Dermis blood vessel endothelial cell (primary cell): ENCODE results near the gene DSCAM. TPM values are rescaled to one million over a fixed set of nuclear protein-coding genes. Genes with fewer than 3 reads are reported as not detected.

Source experiments
- DNase-seq: peaks from one replicate; pipeline ENCODE4 v3.0.0; 2010
- total RNA-seq: library from RNA; depleted of rRNA; stranded (reverse); fragments of >200 nt; gene quantifications from 2 replicates; pipeline ENCODE4 v1.2.3, GENCODE V29; 2014

Gene DSCAM
- total RNA-seq, 1 donor from 2014 or later = under 0.01 TPM

DNA sequence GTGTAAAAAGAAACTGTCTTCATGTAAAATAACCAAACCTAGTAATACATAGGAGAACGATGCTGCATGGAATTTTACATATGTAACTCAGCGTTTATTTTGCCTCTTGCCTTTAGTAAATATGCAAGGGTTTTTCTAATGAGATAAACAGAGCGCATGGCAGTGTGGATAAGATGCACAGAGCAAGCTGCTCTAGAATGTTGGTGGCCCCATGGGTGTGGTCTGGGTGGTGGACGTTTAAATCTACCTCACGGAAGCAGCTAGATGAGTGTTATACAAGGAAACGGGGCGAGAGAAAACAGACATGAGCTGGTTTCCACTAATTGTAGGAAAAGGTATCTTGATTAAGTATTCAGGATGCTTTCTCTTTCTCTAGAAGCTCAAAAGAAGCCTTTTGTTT lies 205.9 kb downstream of the DSCAM start:
- DNase-seq = no peak

DNA sequence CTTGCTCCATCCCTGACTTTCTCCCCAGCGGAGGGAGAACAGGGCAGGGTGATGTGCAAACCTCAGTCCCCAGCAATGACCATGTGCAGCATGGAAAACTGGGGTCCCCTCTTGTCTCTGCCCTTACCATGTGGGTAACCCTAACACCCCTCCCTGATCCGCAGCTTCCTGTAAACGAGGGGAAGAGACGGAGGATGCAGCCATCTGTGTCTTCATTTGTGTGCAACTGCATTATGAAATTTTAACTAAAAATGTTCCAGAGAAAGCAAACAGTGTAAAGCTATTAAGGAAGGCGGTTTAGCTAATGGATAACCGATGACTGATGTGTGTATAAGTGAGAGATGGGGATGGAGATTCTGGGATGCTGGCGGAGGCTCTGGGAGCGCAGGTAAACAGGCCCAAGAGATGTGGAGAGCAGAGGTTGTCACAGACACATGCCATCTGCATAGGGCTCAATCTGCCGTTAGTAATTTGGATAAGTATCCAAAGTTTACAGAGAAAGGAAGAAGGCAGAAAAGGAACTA lies 206.6 kb downstream of the DSCAM start:
- no peak for DNase-seq

DNA sequence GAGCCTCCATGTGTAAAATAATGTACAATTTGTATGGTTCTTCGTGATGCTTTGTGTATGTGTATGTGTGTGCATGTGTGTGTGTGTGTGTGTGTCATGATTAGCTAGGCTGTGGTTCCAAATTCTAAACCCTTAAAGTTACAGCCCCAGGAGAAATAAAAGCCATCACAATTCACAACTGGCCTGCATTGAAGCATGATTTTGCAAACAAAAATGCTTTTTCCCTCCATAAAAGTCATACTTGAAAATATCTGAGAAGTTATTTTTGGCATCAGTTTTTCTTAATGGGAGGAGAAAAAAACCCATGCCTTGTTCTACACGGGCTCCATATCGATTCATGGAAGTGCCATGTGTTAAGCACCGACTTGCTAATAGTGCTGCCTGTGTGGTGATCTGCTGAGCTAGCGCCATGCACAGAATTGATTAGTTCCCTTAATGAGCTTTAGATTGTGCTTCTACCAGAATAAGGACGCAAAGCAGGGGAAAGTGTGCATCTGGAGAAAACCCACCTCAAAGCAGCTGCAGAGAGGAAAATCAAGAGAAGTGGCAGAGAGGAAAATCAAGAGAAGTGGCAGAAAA lies 207.3 kb downstream of the DSCAM start:
- no peak for DNase-seq

DNA sequence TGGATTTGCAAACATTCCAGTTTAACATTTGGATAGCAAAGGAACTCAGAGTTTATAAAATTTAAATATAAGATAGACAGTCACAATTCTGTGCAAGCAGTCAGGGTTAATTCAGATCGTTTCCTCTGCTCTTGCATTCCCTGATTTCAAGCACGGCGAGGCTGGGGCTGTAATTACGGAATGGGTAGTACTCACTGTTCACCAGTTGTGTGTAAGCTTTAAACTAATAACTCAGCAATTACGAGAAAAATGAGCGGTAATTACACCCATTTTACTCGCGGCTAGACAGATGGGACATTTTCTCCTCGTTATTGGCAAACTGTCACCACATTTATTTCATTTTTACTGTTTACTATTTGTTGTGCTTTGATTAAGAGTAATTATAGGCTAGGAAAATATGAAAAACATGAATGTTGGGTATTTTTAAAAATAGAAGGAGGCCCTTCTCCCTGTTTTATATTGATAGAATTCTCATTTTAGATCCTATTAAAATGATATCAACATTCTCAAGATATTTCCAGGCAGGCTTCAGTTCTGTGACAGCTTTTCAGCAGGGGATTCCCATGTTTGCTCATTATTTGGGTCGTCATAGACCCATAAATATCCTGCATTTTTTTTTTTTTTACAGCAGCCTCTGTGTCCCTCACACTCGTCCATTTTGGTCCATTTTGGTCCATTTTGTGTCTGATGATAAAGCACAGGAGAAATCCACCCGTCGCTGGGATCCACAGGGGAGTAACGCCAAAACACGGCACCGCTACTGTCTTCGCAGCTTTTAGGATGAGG lies 208.3 kb downstream of the DSCAM start:
- no peak for DNase-seq

DNA sequence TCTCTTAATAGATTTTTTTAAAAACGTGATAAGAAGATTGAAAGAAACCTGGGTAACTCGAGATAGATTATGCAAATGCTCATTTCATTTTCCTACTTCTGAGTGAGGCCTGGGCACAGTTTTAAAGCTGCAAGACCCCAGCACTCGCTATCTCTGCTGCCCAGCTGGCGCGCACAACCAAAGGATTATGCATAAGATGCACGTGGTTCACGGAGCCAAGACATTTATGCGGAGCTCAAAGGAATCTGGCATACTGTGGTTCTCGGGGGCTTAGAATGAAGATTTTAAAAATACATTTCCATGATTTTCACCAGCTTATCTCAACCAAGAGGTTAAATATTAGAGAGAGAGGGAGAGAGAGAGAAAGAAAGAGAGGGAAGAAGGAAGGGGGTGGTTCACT lies 210.9 kb downstream of the DSCAM start:
- DNase-seq = no peak

DNA sequence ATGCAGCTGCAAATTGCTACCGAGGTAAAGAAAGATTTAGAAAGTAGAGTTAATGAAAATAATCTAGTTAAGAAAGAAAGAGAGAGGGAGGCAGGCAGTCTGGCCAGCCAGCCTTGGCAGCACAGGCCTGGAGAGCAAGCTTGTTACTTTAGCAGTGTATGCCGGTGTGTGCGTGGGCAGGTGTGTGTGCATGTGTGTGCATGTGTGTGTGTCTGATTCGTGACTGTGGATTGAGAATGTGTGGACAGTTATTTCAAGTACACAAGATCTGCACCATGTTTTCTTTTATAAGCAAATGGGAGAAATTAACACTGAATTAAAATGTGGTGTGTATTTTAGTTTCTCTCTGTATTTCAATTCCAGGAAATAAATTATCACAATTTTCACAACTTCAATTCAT lies 211.6 kb downstream of the DSCAM start:
- no peak for DNase-seq

DNA sequence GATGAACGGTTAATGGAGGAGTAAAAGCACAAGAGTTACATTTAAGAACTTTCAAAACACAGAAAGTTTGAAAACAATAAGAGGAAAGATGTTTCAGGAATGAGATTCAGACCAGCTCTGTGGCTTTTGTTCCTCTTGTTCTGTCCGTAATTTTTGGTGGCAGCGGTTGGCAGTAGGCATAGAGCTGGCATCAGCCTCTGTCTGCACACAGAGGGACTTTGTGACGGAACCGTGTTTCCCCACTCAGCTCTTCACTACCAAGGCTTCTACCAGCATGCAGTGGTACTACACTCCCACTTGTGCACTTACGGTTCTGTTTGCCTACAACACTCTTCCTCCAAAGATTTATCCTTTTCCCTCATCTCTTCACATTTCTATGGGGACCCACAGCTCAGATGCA lies 212.8 kb downstream of the DSCAM start:
- DNase-seq = no peak

DNA sequence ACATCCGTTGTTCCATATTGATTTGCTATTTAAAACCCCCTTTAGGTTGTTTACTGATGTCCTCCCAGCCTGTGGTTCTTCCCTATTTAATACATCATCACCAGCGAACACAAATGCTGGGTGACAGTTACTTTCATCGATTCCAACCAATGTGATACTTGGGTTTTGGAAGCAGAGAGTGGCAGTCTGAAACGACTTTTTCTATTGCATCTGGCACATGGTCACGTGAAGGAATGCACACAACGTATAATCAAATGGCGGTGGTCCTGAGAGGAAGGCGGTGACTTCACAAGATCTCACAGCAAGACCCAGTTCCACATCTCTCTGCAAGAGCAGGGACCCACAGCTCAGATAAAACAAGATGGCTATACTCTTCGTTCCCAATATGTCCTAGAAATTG lies 213.9 kb downstream of the DSCAM start:
- DNase-seq = no peak

DNA sequence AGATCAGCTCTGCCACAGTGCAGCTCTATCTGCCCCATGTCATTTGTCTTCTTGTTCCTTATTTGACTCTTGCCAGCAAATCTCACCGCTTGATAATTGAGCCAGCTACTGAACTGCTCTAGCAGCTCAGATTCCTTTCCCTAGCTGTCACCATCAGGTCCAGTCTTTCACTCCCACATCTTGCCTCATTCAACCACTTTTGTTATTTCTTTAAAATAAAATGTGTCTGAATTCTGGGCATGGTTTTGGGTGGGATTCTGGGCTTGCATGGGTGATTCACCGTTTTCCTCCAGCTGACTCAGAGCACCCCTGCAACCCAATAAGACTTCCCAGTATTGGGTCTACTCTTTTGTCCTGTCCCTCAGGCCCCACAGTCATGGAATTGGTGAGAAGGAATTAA lies 215.7 kb downstream of the DSCAM start:
- DNase-seq = no peak

DNA sequence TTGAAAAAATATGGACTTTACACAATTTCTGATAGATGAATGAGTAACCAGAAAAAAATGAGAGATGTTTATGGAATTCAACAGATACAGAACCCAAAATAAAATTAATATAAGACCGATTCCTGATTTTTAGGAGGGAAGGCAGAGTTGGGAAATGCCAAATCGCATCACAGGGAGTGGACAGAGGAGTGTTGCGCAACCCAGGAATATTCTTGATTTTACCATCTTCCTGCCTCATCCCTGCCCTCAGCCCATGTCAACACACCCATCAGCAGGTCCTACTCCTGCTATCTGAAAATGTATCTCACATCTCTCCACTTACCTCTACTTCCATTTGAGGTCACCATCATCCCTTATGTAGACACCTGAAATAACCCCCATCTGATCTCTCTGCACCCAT lies 221.0 kb downstream of the DSCAM start:
- DNase-seq = no peak

DNA sequence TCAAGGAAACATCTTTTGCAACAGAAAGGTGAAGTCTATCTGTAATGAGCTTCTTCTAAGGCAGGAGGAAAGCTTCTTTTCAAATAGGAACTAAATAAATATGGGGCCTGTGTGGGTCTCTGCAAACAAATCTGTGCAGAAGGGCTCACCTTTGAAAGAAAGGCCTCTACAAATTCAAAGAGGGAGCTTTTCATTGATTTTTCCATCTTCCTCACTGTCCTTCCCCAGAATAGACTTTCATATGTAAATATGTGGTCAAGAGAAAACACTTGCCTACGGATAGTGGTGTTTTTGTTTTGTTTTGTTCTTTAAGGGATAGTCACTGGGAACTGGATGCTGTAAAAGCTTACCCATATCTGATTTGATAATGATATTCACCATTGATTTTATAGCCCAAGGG lies 223.4 kb downstream of the DSCAM start:
- no peak for DNase-seq

DNA sequence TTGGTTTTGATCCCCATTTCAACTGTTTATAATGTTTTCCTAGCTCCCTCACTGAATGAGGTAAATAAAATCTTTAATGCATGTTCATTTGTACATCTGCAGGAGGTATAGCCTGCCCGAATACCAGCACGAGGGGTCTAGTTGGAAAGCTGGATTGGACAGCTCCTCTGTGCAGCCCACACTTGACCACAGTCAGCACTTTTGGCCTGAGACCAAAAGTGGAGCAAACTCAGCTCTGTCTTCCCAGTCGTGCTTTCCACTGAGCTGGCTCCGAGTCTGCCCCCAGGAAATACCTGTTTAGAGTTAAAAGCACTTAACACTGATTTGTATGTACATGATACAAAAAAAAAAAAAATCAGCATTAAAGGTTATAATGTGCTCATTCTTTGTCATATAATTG lies 224.4 kb downstream of the DSCAM start:
- DNase-seq = no peak

DNA sequence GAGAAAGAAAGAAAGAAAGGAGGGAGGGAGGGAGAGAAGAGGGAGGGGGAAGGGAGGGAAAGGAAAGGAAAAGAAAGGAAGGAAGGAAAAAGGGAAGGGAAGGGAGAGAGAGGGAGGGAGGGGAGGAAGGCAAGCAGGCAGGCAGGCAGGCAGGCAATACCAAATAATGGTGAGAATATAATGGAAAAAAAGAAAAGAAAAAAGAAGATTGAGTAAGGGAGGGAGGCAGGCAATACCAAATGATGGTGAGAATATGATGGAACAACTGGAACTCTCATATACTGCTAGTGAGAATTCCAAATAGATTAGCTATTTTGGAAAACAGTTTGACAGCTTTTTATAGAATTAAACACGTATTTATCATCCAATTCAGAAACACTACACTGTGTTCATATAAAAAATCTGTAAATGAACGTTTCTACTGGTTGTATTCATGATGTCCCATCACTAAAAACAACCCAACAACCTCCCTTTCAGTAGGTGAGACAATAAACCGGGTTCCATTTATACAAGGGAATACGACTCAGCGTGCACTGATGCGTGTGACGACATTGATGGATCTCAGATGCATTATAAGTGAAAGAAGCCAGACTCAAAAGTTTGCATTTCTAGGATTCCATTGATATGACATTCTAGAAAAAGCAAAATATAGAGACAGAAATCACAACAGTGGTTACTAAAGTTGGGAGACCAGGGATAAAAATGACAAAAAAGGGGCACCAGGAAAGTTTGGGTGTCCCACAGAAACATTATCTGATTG lies 226.4 kb downstream of the DSCAM start:
- DNase-seq = no peak

DNA sequence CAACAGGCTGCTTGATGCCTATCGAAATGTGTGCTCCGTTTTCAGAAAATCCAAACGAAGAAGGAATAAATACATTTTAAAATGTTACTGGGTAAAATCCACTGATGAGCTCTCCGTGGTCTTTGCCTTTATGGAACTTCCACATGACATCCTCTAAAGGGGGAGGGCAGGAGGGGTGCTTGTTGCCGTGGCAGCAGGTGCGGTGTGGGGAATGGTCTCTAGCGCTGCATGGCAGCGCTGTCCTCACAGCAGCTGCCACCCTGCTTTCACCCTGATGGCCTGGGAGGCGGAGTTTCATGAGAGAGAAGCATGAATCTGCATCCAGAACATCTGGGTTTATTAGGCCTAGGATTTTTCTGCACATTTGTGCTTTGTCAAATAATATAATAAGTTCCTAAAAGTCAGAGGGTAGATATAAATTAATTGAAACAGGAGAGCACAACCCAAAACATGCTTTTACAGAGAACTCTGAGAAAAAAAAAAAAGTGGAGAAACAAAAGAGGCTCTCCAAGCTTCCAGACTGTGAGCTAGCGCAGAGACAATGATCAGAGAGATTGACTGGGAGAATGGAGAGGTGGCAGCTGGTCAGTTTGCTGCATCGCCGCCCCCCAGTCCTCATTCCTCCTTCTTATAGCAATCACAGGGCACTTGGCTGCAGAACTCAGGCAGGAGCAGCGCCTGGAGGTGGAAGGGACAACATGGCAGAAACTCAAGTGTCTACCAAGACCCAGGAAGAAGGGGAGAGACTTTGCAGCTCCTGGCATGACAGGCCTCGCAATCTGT lies 228.6 kb downstream of the DSCAM start:
- DNase-seq = no peak

DNA sequence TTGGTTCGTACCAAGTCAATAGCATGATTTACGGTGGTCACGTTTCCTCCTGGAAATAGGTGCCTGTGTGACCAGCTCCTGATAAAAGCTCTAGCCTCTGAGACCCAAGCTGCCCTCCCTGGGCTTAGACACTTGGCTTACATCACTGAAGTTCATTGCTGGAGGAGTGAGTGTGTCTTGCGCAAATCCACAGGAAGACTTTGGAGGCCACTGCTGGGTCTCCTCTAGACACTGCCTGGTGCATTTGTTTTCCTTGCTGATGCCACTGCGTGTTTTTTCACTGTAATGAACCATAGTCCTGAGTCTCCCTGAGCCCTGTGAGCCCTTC lies 230.6 kb downstream of the DSCAM start:
- DNase-seq = no peak

DNA sequence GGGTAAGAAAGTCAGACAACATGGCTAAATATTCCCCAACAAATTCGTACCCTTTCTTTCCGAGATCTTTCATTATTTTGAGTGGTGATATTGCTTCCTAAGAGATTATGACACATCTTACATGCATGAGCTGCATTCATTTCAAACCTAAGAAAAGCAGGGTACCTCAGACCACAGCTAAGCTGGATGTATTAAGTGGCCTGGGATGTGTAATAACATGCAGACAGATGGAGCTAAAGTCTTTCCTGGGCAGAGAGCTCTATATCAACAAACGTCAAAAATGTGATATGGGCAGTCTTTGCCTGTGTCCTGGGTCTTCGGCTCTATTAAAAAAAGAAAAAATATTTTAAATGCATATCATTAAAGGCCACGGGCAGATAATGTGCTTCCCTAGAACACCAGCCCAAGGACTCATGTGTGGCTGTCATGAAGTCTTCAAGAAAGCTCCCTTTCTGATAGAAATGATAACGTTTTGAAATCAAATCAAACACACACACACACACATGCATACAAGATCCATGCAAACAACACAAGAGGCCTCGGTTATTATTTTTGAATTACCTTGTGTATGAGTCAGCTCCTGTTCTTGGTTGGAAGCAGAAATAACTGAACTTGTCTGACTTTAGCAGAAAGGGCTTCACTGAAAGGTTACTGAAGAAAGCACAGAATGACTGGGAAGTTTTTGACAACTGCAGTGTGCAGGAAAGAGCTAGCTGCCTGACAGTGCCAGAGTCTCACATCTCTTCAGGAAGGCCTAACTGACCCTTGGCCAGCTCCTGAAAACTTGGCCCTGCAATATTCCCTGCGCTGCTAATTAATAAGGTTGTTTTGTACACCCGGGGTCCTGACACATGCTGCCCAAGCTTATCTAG lies 231.2 kb downstream of the DSCAM start:
- DNase-seq = no peak

DNA sequence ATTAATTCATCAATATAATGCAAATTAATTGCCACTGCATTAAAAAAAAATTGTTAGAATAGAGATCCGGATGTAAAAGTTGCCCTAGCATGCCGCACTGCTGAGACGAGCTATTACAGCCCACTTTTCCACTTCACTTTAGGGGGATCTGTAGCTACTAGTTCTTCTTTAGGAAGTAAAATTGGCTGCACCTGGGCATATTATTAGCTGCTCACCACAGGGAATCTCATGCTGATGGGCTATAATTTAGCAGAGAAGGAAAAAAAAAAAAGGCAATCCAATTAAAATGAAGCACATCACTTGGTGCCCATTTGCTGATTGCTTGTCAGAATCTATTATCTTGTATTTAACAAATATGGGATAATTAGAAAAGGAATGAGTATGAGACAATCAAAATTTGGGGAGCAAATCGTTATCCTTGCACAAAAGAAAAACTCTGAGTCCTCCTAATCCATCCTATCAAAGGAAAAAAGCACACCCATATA lies 233.4 kb downstream of the DSCAM start:
- DNase-seq = no peak

DNA sequence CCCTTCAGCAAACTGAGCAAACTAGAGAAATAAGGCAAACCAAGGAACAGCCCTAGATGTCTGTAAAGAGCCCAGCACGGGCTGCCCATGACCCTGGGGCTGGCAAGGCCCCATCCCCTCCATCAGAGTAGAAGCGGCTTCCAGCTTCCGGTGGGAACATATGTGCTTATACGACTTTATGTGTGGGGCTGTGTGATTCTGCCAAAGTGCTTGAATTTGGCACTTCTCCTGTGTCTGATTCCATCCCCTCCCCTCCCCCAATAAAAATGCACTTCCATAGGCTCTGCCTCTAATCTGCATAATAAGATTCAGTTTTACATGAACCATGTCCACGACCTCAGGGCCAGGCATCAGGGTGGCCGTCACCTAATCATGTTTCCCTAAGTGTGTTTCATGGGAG lies 236.6 kb downstream of the DSCAM start:
- no peak for DNase-seq

DNA sequence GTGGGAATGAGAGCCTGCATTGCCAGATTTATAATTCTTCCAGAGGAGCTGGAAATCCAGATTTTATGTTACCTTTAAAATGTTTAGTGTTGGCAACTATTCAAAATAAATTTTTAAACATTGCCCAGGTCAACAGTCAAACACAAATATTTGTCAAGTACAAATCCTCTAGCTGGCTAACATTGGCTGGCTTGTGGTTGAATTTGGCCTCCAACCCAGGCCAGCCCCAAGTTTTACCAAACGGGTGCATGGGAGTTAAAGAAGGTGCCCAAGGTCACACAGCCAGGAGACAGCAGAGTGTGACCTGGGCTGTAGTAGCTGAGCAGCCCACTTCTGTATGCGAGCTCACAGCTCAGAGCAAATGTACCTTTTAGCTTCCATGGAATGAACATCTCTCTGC lies 240.6 kb downstream of the DSCAM start:
- DNase-seq = no peak

DNA sequence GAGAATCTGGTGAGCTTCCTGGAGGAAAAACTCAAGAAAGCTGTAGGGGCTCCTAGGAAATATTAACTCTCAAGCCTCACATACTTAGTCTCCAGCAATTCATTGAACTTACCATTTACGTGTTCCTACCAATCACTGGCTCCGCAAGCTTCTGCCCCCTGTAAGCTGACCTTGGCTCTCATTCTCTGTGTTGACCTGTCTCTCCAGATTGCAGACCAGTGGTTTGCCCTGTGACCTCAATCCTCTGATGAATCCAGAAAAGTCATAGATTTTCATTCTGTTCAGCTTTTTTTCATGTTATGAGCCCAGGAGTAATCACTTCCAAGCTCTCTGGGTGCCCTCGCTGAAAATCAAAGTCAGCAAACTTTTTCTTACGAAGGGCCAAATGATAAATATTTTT lies 241.9 kb downstream of the DSCAM start:
- no peak for DNase-seq

DNA sequence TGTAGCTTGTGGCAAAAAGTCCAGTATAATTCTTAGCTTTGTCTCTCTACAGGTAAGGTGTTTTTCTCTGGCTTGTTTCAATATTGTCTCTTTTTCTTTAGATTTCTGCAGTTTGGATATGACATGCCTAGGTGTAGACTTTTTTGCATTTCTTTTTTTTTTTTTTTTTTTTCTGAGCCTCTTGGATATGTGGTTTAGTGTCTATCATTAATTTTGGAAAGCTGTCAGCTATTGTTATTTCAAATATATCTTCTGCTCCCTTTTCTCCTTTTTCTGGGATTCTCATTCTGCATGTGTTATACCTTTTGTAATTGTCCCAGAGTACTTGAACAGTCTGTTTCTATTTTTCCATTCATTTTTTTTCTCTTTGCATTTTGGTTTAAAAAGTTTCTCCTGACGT lies 243.2 kb downstream of the DSCAM start:
- DNase-seq = no peak

DNA sequence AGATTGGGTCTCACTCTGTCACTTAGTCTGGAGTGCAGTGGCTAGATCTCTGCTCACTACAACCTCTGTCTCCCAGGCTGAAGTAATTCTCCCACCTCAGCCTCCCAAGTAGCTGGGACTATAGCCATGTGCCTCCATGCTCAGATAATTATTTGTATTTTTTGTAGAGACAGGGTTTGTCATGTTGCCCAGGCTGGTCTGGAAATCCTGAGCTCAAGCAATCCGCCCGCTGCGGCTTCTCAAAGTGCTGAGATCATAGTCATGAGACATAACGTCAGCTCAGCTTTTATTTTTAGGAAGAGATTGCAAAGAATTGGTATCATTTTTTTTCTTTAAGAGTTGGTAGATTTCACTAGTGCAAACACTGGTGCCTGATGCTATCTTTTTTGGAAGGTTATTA lies 244.9 kb downstream of the DSCAM start:
- DNase-seq = no peak
